ENCODE results near the gene NAP1L4.

Gene NAP1L4

DNA sequence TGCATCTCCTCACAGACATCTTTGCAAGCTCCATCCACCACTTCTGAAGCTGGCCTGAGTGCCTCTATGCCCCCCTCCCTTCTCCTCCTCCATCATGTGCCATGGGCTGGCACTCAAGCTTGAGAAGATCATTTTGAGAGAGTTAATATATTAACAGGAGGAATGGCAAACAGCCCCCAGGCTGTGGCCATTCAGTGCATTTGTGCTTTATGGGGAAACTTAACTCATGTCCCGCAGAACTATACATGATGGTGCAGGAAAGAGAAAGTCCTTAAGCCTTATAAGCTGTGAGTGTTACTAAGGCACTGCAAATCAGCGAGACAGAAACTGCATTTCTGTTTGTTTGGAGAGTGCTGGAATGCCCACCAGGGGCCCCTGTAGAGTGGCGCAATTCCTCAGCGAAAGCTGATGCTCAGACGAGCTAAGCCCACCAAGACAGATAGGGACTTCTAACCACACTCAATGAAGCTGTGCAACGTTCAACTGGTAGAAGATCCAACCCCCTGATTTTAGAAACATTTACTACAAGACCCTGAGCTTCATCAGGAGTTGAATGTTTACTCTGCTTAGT lies 36.1 kb downstream of the NAP1L4 start:
- no peak for DNase-seq (ENCODE audit: low read depth)
- TF ChIP-seq, protein P1, sequence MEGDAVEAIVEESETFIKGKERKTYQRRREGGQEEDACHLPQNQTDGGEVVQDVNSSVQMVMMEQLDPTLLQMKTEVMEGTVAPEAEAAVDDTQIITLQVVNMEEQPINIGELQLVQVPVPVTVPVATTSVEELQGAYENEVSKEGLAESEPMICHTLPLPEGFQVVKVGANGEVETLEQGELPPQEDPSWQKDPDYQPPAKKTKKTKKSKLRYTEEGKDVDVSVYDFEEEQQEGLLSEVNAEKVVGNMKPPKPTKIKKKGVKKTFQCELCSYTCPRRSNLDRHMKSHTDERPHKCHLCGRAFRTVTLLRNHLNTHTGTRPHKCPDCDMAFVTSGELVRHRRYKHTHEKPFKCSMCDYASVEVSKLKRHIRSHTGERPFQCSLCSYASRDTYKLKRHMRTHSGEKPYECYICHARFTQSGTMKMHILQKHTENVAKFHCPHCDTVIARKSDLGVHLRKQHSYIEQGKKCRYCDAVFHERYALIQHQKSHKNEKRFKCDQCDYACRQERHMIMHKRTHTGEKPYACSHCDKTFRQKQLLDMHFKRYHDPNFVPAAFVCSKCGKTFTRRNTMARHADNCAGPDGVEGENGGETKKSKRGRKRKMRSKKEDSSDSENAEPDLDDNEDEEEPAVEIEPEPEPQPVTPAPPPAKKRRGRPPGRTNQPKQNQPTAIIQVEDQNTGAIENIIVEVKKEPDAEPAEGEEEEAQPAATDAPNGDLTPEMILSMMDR (IDR thresholded peaks at IDR 0.05; ENCODE audit: low read depth, low read length, missing control alignments): peak; percentile 30
- in situ Hi-C loops (cut with HindIII; ENCODE audit: low sequenced_read_pairs): no loop called here
- H3K4me3 ChIP-seq (ENCODE audit: low read depth, low read length): no peak overlapping the region

DNA sequence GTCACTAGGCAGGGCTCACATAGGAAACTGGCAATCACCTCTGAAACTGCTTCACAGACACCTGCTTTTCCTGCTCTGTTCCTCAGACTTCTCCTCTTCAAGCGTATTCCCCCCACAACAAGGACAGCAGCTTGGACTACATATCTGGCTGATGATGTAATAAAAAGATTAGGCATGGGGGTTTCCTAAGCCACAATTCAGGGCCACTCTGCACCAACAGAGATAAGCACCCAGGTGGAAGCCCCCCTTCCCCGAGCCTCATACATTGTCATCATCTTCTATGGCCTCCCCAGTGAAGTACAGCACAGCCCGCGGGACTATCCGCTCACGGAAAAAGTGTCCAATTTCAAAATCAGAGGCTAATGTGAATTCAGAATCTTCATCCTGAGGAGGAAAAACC lies 37.9 kb downstream of the NAP1L4 start:
- no peak for DNase-seq (ENCODE audit: low read depth)
- in situ Hi-C loops (cut with HindIII; ENCODE audit: low sequenced_read_pairs): loop anchor here (5.0 kb wide), 1 partner anchor 83 kb away; no protein-coding TSS in a partner anchor
- H3K4me3 ChIP-seq (ENCODE audit: low read depth, low read length): no peak overlapping the region
- TF ChIP-seq, protein P1 (IDR thresholded peaks at IDR 0.05; ENCODE audit: low read depth, low read length, missing control alignments): no peak

DNA sequence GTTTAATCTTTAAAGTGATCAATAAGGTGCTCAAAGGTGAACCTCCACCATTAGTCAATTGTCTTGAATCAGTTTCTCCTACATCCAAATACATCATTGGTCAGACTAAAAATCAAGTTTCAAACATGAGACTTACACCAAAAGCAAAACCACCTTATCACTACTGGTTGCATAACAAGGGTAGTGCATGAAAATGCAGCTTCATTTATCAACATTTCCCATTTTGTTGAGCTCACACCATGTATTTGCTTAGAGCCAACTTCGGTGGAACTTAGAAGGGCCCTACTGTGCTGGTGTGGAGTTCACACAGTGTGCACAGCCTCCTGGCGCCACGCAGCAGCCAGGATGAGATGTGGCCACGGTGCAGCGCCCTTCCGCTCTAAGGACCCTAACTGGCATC lies 39.8 kb downstream of the NAP1L4 start:
- DNase-seq (ENCODE audit: low read depth): no peak
- in situ Hi-C loops (cut with HindIII; ENCODE audit: low sequenced_read_pairs): loop anchor here (5.0 kb wide), 1 partner anchor 85 kb away; no protein-coding TSS in a partner anchor
- TF ChIP-seq, protein P1 (IDR thresholded peaks at IDR 0.05; ENCODE audit: low read depth, low read length, missing control alignments): no peak
- H3K4me3 ChIP-seq (ENCODE audit: low read depth, low read length): no peak overlapping the region

DNA sequence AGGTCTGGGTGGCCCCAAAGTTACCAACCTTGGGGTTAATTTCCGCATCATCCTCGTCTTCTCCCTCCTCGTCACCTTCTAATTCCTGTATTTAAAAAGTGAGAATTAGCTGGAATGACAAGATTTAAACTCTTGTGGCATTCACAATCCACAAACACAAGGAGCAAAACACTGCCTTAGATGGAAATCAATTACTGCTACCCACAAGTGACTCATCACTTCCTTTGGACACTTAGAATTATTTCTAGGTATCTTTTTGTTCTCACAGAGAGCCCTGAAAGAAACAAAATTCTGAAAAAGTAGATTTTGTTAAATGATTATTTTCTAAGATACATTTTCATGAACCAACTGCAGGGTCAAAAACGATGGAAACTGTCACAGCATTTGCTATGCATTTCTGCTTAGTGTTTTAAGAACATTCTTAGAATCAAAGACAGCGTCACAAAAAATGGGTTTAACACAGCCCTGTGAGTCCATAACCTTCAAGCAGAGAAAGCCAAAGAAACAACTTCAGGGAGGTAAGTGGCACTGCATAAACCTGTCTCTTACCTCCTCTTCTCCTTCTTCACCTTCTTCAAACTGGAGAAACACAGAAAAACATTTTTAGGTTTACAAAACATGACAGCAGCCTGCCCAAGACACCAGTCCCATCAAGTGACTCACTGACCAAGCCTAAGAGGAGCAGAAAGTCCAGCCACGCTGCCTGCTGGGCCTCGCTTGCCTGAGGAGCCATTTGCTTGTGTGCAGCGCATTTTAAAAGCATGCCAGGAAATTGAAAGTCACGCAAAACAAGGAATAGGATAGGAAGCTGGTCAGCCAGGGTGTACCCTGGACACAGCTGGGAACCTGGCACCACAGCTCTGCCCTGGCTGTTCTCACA lies 40.7 kb downstream of the NAP1L4 start:
- in situ Hi-C loops (cut with HindIII; ENCODE audit: low sequenced_read_pairs): loop anchor here (5.0 kb wide), 1 partner anchor 86 kb away; no protein-coding TSS in a partner anchor
- DNase-seq (ENCODE audit: low read depth): no peak
- TF ChIP-seq, protein P1 (IDR thresholded peaks at IDR 0.05; ENCODE audit: low read depth, low read length, missing control alignments): no peak
- H3K4me3 ChIP-seq (ENCODE audit: low read depth, low read length): no peak overlapping the region

DNA sequence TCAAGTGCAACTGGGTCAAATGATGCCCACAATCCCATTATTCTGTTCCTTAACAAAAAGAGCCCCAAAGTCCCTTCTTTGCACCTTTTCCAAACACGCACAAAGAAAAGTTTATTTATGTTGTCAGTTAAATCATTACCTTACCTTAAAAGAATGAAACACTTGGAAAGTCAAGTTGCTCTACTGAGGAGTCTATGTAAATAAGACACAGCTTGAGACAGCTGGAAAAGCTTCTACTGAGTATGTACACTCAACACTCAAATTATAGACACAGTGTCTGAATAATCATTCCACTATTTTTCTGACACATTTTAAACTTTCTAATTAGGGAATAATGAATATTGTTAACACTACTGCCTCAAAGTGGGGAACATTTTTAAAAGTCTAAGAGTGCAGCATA lies 41.3 kb downstream of the NAP1L4 start:
- TF ChIP-seq, protein P1 (IDR thresholded peaks at IDR 0.05; ENCODE audit: low read depth, low read length, missing control alignments): no peak
- H3K4me3 ChIP-seq (ENCODE audit: low read depth, low read length): no peak overlapping the region
- in situ Hi-C loops (cut with HindIII; ENCODE audit: low sequenced_read_pairs): loop anchor here (5.0 kb wide), 1 partner anchor 86 kb away; no protein-coding TSS in a partner anchor
- no peak for DNase-seq (ENCODE audit: low read depth)

DNA sequence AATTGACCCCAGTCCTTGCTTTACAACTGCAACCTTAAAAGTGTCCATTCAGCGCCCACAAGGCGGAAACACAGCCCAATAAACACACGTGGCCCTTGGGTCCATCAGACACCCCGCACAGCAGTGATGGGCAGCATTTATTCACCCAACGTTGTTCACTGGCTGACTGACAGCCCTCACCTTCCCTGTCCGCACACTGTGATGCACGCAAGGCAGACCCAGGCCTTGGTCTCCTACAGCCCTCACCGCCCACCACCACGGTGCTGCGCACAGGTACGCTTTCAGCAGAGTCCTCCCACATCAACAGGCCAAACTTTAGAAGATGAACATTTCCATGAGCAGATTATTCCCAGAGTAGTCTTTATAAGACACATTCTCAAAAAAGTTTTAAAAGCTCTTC lies 42.2 kb downstream of the NAP1L4 start:
- in situ Hi-C loops (cut with HindIII; ENCODE audit: low sequenced_read_pairs): loop anchor here (5.0 kb wide), 1 partner anchor 87 kb away; no protein-coding TSS in a partner anchor
- no peak for DNase-seq (ENCODE audit: low read depth)
- no peak overlapping the region for H3K4me3 ChIP-seq (ENCODE audit: low read depth, low read length)
- TF ChIP-seq, protein P1 (IDR thresholded peaks at IDR 0.05; ENCODE audit: low read depth, low read length, missing control alignments): no peak
